AG04449 (cell line): ENCODE results near the gene BEND5.

Source experiments
- CTCF ChIA-PET: fragments of 350-600 bp; formaldehyde crosslinking; extraction: SDS; loops from one replicate; lab custom pipeline; 2021; ENCODE audit warnings: antibody characterized with exemption; lab: Yijun Ruan, JAX
- POLR2A ChIA-PET: fragments of 400-600, 350-600 bp; formaldehyde crosslinking; extraction: SDS; loops from one replicate; lab custom pipeline; 2020; ENCODE audit warnings: antibody characterized with exemption, inconsistent platforms; lab: Yijun Ruan, JAX
- DNase-seq: peaks from one replicate; pipeline ENCODE4 v3.0.0-alpha.2; 2010; ENCODE audit warnings: low read depth, low spot score
- H3K4me3 ChIP-seq: 2 replicates; pipeline ENCODE4 v1.5.1; 2011; ENCODE audit warnings: low read depth, mild to moderate bottlenecking, control low read depth, low read length
- CTCF ChIP-seq: IDR thresholded peaks from one replicate; pipeline ENCODE4 v1.5.1; 2011; ENCODE audit warnings: mild to moderate bottlenecking, moderate library complexity, low read length, control low read depth, inconsistent platforms; ENCODE audit not compliant: insufficient read depth; ENCODE audit errors: missing control alignments

The BEND5 gene

GRCh38 chr1:48687282-48688045 lies 89.2 kb downstream of the BEND5 start:
- POLR2A ChIA-PET: no interaction called here
- no peak overlapping the region for H3K4me3 ChIP-seq
- DNase-seq: no peak
- CTCF ChIA-PET: no interaction called here
- no peak for TF ChIP-seq CTCF

- CTCF ChIA-PET: interaction anchor here (0.8 to 1.4 kb wide), 3 partner anchors 9 to 11 kb away, joined by 3 to 6 read pairs (median 3); no protein-coding TSS in a partner anchor
These were observed 90.5 kb downstream of the BEND5 start for GRCh38 chr1:48686159-48686558.

GRCh38 chr1:48684381-48684780 lies 92.3 kb downstream of the BEND5 start:
- no peak for DNase-seq
- no peak for TF ChIP-seq CTCF
- POLR2A ChIA-PET: no interaction called here
- H3K4me3 ChIP-seq: no peak overlapping the region
- CTCF ChIA-PET: no interaction called here

More at GRCh38 chr1:48686159-48686558, 90.5 kb downstream of the BEND5 start:
- DNase-seq: no peak
- POLR2A ChIA-PET: no interaction called here
- H3K4me3 ChIP-seq: no peak overlapping the region
- TF ChIP-seq CTCF: no peak

GRCh38 chr1:48683839-48684238 lies 92.9 kb downstream of the BEND5 start:
- no peak for DNase-seq
- ChIA-PET CTCF (interaction anchor here (0.9 kb wide), 1 partner anchor 12 kb away, joined by 3 read pairs; no protein-coding TSS in a partner anchor), POLR2A (no interaction called here)
- no peak for TF ChIP-seq CTCF
- H3K4me3 ChIP-seq: no peak overlapping the region

GRCh38 chr1:48681476-48682305 lies 95.0 kb downstream of the BEND5 start:
- CTCF ChIA-PET: no interaction called here
- DNase-seq: no peak
- POLR2A ChIA-PET: no interaction called here

More at GRCh38 chr1:48681476-48682305, 95.0 kb downstream of the BEND5 start:
- TF ChIP-seq CTCF: no peak
- no peak overlapping the region for H3K4me3 ChIP-seq
